OCI-LY7 (cell line): ENCODE results near the gene HENMT1.
A peak's percentile ranks its signal among the peaks of the same experiment; 100 is the strongest.

Experiments used
- CTCF ChIP-seq: fragments of 200-600 bp; sonication (generic); conservative IDR thresholded peaks from 2 replicates; pipeline ENCODE4 v1.5.1; 2014; ENCODE audit warnings: mild to moderate bottlenecking, antibody characterized with exemption, low read length, moderate library complexity, mixed read lengths
- EZH2phosphoT487 ChIP-seq: fragments of 200-600 bp; sonication (generic); IDR thresholded peaks from 2 replicates; pipeline ENCODE4 v1.6.1; 2018; ENCODE audit warnings: low read depth, borderline replicate concordance, mild to moderate bottlenecking, mixed run types, antibody characterized with exemption, low read length, moderate library complexity, mixed read lengths

- TF ChIP-seq EZH2phosphoT487 (no peak), CTCF (peak; percentile 73)
Measured at GRCh38 chr1:108708691-108709660, 48.1 kb upstream of the HENMT1 start.
